HEK293T (cell line): ENCODE results near the gene ZNF644.

Source experiments
- FOXK2 ChIP-seq: fragments of 450-650 bp; IDR thresholded peaks from 2 replicates; pipeline ENCODE4 v1.6.1; 2016; ENCODE audit warnings: mild to moderate bottlenecking
- FOXM1 ChIP-seq: fragments of 450-650 bp; IDR thresholded peaks from 2 replicates; pipeline ENCODE4 v1.6.1; 2017; ENCODE audit warnings: mild to moderate bottlenecking, borderline replicate concordance
- L3MBTL2 ChIP-seq: fragments of 450-650 bp; conservative IDR thresholded peaks from 2 replicates; pipeline ENCODE4 v1.6.1; 2016; ENCODE audit warnings: mild to moderate bottlenecking
- SUZ12 ChIP-seq: fragments of 450-650 bp; IDR thresholded peaks from 2 replicates; pipeline ENCODE4 v1.6.1; 2016; ENCODE audit warnings: mild to moderate bottlenecking

- TF ChIP-seq L3MBTL2: no peak
- no peak for TF ChIP-seq SUZ12
- TF ChIP-seq FOXK2: no peak
- TF ChIP-seq FOXM1: no peak
Observed at GRCh38 chr1:91065337-91065736, 43.5 kb upstream of the ZNF644 start.
